WTC11 (cell line): Measurements from ENCODE around the gene KRTAP10-3. TPM values are rescaled to one million over a fixed set of nuclear protein-coding genes. Genes with fewer than 3 reads are reported as not detected.

Experiments used
- ATAC-seq: fragments of 200-7000 bp; cut with Tn5 transposase; 2 replicates; pipeline ENCODE4 v1.10.0; 2021; ENCODE audit warnings: mild to moderate bottlenecking, moderate library complexity
- CTCF ChIA-PET: fragments of 300-600 bp; sonication (Branson Sonifier 250); formaldehyde crosslinking; loops from one replicate; lab custom pipeline; 2021; ENCODE audit warnings: antibody characterized with exemption; lab: Charles Lee
- POLR2A ChIA-PET: fragments of 350-600 bp; sonication (Branson Sonifier 250); formaldehyde crosslinking; loops from one replicate; lab custom pipeline; 2021; ENCODE audit warnings: antibody characterized with exemption; lab: Charles Lee
- DNase-seq: peaks from one replicate; pipeline ENCODE4 v3.0.0; 2021; ENCODE audit warnings: low spot score
- H3K27ac Mint-ChIP-seq: 2 replicates; pipeline ENCODE4 v1.8.0; 2021; ENCODE audit warnings: mixed read lengths
- H3K27me3 Mint-ChIP-seq: 2 replicates; pipeline ENCODE4 v1.8.0; 2021; ENCODE audit warnings: low read depth, mild to moderate bottlenecking, moderate library complexity, mixed read lengths
- H3K36me3 Mint-ChIP-seq: 2 replicates; pipeline ENCODE4 v1.8.0; 2021; ENCODE audit warnings: mixed read lengths
- H3K4me1 Mint-ChIP-seq: 2 replicates; pipeline ENCODE4 v1.8.0; 2022; ENCODE audit warnings: mixed read lengths
- H3K4me3 Mint-ChIP-seq: 2 replicates; pipeline ENCODE4 v1.8.0; 2021; ENCODE audit warnings: mild to moderate bottlenecking, moderate library complexity, mixed read lengths
- H3K9me3 Mint-ChIP-seq: 2 replicates; pipeline ENCODE4 v1.8.0; 2021; ENCODE audit warnings: mixed read lengths
- AR ChIP-seq: fragments of 250-450 bp; sonication (Bioruptor Pico); IDR thresholded peaks from 2 replicates; pipeline ENCODE4 v1.9.0; 2021; ENCODE audit warnings: mild to moderate bottlenecking
- E2F1 ChIP-seq: sonication (generic); formaldehyde crosslinking; IDR thresholded peaks from 2 replicates; pipeline ENCODE4 v1.8.0; 2022; ENCODE audit warnings: mild to moderate bottlenecking, missing genetic modification reagents
- ERG ChIP-seq: fragments of 250-450 bp; sonication (Bioruptor Pico); IDR thresholded peaks from 2 replicates; pipeline ENCODE4 v1.8.0; 2021; ENCODE audit warnings: mild to moderate bottlenecking
- GABPB1 ChIP-seq: sonication (generic); formaldehyde crosslinking; IDR thresholded peaks from 2 replicates; pipeline ENCODE4 v1.8.1; 2023; ENCODE audit warnings: mild to moderate bottlenecking, missing genetic modification reagents
- MAX ChIP-seq: sonication (generic); formaldehyde crosslinking; IDR thresholded peaks from 2 replicates; pipeline ENCODE4 v1.8.0; 2022; ENCODE audit warnings: mild to moderate bottlenecking, missing genetic modification reagents
- NFATC4 ChIP-seq: fragments of 250-450 bp; sonication (Bioruptor Pico); IDR thresholded peaks from 2 replicates; pipeline ENCODE4 v1.9.0; 2021; ENCODE audit warnings: mild to moderate bottlenecking
- NFYB ChIP-seq: sonication (generic); formaldehyde crosslinking; conservative IDR thresholded peaks from 2 replicates; pipeline ENCODE4 v1.8.0; 2022; ENCODE audit warnings: low read depth, missing genetic modification reagents
- OVOL2 ChIP-seq: fragments of 250-450 bp; sonication (Bioruptor Pico); IDR thresholded peaks from 2 replicates; pipeline ENCODE4 v1.9.0; 2021; ENCODE audit warnings: mild to moderate bottlenecking, borderline replicate concordance
- PRDM15 ChIP-seq: sonication (generic); formaldehyde crosslinking; IDR thresholded peaks from 2 replicates; pipeline ENCODE4 v1.8.0; 2022; ENCODE audit warnings: missing genetic modification reagents
- SMAD4 ChIP-seq: sonication (generic); formaldehyde crosslinking; IDR thresholded peaks from 2 replicates; pipeline ENCODE4 v1.8.0; 2022; ENCODE audit warnings: mild to moderate bottlenecking, missing genetic modification reagents
- STAT6 ChIP-seq: sonication (generic); formaldehyde crosslinking; conservative IDR thresholded peaks from 2 replicates; pipeline ENCODE4 v1.8.1; 2023; ENCODE audit warnings: mild to moderate bottlenecking, low read depth, missing genetic modification reagents, moderate library complexity
- TCF7 ChIP-seq: sonication (generic); formaldehyde crosslinking; IDR thresholded peaks from 2 replicates; pipeline ENCODE4 v1.8.0; 2022; ENCODE audit warnings: mild to moderate bottlenecking, low read depth, missing genetic modification reagents, moderate library complexity
- ZMAT4 ChIP-seq: fragments of 250-450 bp; sonication (Bioruptor Pico); IDR thresholded peaks from 2 replicates; pipeline ENCODE4 v1.9.0; 2021; ENCODE audit warnings: mild to moderate bottlenecking
- ZNF138 ChIP-seq: sonication (generic); formaldehyde crosslinking; conservative IDR thresholded peaks from 2 replicates; pipeline ENCODE4 v1.8.1; 2022; ENCODE audit warnings: mild to moderate bottlenecking, moderate library complexity, missing genetic modification reagents
- ZNF317 ChIP-seq: sonication (generic); formaldehyde crosslinking; IDR thresholded peaks from 2 replicates; pipeline ENCODE4 v1.8.1; 2023; ENCODE audit warnings: low read depth, mild to moderate bottlenecking, moderate library complexity, missing genetic modification reagents, borderline replicate concordance
- ZNF423 ChIP-seq: fragments of 250-450 bp; sonication (Bioruptor Pico); IDR thresholded peaks from 2 replicates; pipeline ENCODE4 v2.1.2; 2022; ENCODE audit warnings: mild to moderate bottlenecking, moderate library complexity
- ZSCAN18 ChIP-seq: fragments of 250-450 bp; sonication (Bioruptor Pico); IDR thresholded peaks from 2 replicates; pipeline ENCODE4 v2.1.2; 2022; ENCODE audit warnings: mild to moderate bottlenecking, moderate library complexity
- total RNA-seq: library from RNA; stranded (reverse); gene quantifications from 3 replicates; pipeline ENCODE4 v1.2.3, GENCODE V29; 2021

The KRTAP10-3 gene
- total RNA-seq, 1 experiment from 2014 or later = not detected

GRCh38 chr21:44520326-44521300 is 38.0 kb downstream of the KRTAP10-3 start (continued):
- TF ChIP-seq STAT6 (CRISPR knock-in tag) (no peak), NFATC4 (no peak), SMAD4 (CRISPR knock-in tag) (no peak), ERG (CRISPR knock-in tag) (no peak)

GRCh38 chr21:44519346-44520325 is 39.0 kb downstream of the KRTAP10-3 start:
- no peak overlapping the region for H3K4me3 Mint-ChIP-seq
- no peak for DNase-seq
- CTCF ChIA-PET = interaction anchor here (0.7 to 3.7 kb wide), 3 partner anchors 9 to 273 kb away, joined by 3 to 21 read pairs (median 3); no protein-coding TSS in a partner anchor

More at GRCh38 chr21:44519346-44520325, 39.0 kb downstream of the KRTAP10-3 start:
- ATAC-seq = no peak
- POLR2A ChIA-PET = no interaction called here
- TF ChIP-seq ZNF317 (CRISPR knock-in tag) (no peak), NFYB (CRISPR knock-in tag) (no peak), PRDM15 (CRISPR knock-in tag) (no peak), OVOL2 (CRISPR knock-in tag) (no peak), ZNF423 (CRISPR knock-in tag) (no peak), E2F1 (CRISPR knock-in tag) (no peak), ZSCAN18 (CRISPR knock-in tag) (no peak), ZMAT4 (CRISPR knock-in tag) (no peak), MAX (CRISPR knock-in tag) (no peak), NFATC4 (no peak), ZNF138 (CRISPR knock-in tag) (no peak), TCF7 (no peak), AR (CRISPR knock-in tag) (no peak), GABPB1 (CRISPR knock-in tag) (no peak)
- Mint-ChIP-seq H3K36me3 (no peaks in the 10 kb centered on the region), H3K4me1 (0 out of 2 replicates have a peak, but pooled peaks cover 5% of the 10 kb centered on the region), H3K27me3 (no peaks in the 10 kb centered on the region; the same call in 1 of the 2 replicates), H3K27ac (no peak overlapping the region), H3K9me3 (peaks cover 10% of the 10 kb centered on the region)
